Small intestine (tissue), 7 donors: Measurements from ENCODE around the gene FASN. TPM values are rescaled to one million over a fixed set of nuclear protein-coding genes. Genes with fewer than 3 reads are reported as not detected.

Experiments
- DNase-seq, 2 donors: peaks; one replicate each; pipeline versions ENCODE4 v3.0.0 to v3.0.0-alpha.2; 2013
- FAIRE-seq: peaks from 2 replicates; lab custom pipeline; 2012; peaks lifted over from hg19 to GRCh38; lab: Jason Lieb, UNC
- H3K27ac ChIP-seq, 3 donors: one replicate each; pipeline ENCODE4 v1.5.1; 2013; ENCODE audit warnings: low read length in 2 of 3, mild to moderate bottlenecking in 2 of 3, control low read depth in 1 of 3, inconsistent platforms in 1 of 3, low read depth in 1 of 3, moderate library complexity in 1 of 3
- H3K27me3 ChIP-seq, 3 donors: one replicate each; pipeline ENCODE4 v1.6.1; 2013; ENCODE audit warnings: low read length in 3 of 3, inconsistent platforms in 1 of 3; ENCODE audit not compliant: control insufficient read depth in 3 of 3, insufficient read depth in 3 of 3
- H3K36me3 ChIP-seq, 3 donors: one replicate each; pipeline ENCODE4 v1.6.1; 2013; ENCODE audit warnings: low read length in 3 of 3, inconsistent platforms in 1 of 3, low read depth in 1 of 3, mild to moderate bottlenecking in 1 of 3, moderate library complexity in 1 of 3; ENCODE audit not compliant: control insufficient read depth in 3 of 3, insufficient read depth in 2 of 3
- H3K4me1 ChIP-seq, 3 donors: one replicate each; pipeline ENCODE4 v1.6.1; 2013; ENCODE audit warnings: low read length in 2 of 3, inconsistent platforms in 1 of 3, low read depth in 1 of 3, mild to moderate bottlenecking in 1 of 3, moderate library complexity in 1 of 3; ENCODE audit not compliant: control insufficient read depth in 3 of 3, insufficient read depth in 2 of 3
- H3K4me3 ChIP-seq, 3 donors: one replicate each; pipeline ENCODE4 v1.5.1; 2013; ENCODE audit warnings: low read length in 3 of 3, control low read depth in 1 of 3, inconsistent platforms in 1 of 3, low read depth in 1 of 3, mild to moderate bottlenecking in 1 of 3, moderate library complexity in 1 of 3
- H3K9me3 ChIP-seq, 2 donors: one replicate each; pipeline ENCODE4 v1.6.1; 2013; ENCODE audit warnings: low read depth in 1 of 2, low read length in 1 of 2; ENCODE audit not compliant: control insufficient read depth in 2 of 2, insufficient read depth in 1 of 2
- WGBS, 3 donors: extraction: QIAGEN DNeasy Blood & Tissue Kit; methylation state at CpG; one replicate each; pipeline ENCODE4 v1.1.7; 2013; 5-methylcytosine and 5-hydroxymethylcytosine counted together
- polyA plus RNA-seq, 4 donors: library from polyadenylated mRNA; stranded (reverse) in 3 of 4; unstranded in 1 of 4; fragments of 200-250 nt in 3 of 4; fragments of 120-200 nt in 1 of 4; gene quantifications; one replicate each; pipeline versions ENCODE4 v1.2.1 to v1.2.3, GENCODE V29; 2013
- donor health status: healthy with polysubstance abuse.
- donor health status: control.
- donor health status: control.
- donor health status: Bipolar disorder and iron deficiency.
- donor health status: healthy.

FASN gene
- polyA plus RNA-seq, 4 donors = 13.2 to 103 (median 21.7) TPM

DNA sequence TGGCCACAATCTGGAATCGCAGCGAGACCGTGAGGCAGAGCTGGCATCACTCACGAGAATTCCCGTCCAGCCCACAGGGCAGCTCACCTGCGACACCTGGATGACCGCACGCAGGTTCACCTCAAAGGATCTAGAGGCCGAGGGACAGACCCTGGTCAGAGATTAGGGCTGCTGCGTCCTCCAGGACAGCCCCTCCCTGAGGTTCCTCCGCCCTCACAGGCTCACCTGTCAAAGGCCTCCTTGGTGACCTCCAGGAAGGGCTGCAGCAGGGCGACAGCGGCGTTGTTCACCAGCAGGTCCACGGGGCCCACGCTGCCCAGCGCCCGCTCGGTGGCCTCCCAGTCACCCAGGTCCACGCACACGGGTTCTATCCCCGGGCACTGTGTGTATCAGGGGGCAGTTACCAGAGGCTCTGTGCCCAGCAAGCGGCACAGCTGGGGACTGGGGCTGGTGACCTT, 61.4 kb downstream of the FASN start:
- Histone ChIP-seq H3K4me3 (peak overlapping the region; percentile 41 to 74 (median 57)), H3K27ac (peak overlapping the region; percentile 90 to 98 (median 93)), H3K36me3 (peaks cover 0 to 33% (median 0%) of the 10 kb centered on the region in 3 donors), H3K9me3 (no peaks in the 10 kb centered on the region), H3K4me1 (peaks cover 3 to 24% (median 7%) of the 10 kb centered on the region in 3 donors), H3K27me3 (no peaks in the 10 kb centered on the region)
- no peak for FAIRE-seq
- no peak for DNase-seq
- WGBS, 3 donors = 18 to 34% (median 23%) methylated on average over 23 of the region's 23 CpGs

DNA sequence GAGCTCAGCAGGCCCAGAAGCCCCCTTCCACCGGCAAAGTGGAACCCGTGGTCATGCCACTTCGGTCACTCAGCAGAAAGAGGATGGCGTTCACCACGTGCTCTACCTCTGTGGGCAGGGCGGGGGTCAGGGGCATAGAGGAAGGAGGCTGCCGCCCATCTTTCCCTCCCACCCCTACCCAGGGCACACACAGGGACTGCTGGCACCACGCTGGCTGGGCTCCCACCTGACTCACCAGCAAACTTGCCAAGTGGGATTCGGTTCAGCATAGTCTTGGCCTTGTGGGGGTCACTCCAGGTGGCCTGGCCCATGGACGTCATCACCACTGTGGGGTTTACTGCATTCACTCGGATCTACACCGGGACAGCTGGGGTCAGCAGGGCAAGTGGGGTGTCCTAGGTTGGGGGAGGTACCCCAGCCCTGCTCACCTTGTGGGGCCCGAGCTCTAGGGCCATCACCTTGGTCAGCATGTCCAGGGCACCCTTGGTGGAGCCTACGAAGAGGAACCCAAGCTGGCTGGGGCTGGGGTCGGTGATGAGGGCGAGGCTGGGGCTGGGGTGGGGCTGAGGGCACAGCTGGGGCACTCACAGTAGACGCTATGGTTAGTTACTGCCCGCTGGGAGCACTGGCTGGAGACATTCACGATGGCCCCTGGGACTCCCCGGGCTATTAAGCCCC, 61.9 kb downstream of the FASN start:
- WGBS, 3 donors = 74 to 86% (median 85%) methylated on average over 20 of the region's 20 CpGs
- FAIRE-seq (no peak), DNase-seq (no peak)
- Histone ChIP-seq H3K27ac (no peak overlapping the region), H3K36me3 (peaks cover 0 to 33% (median 0%) of the 10 kb centered on the region in 3 donors), H3K27me3 (no peaks in the 10 kb centered on the region), H3K4me1 (peaks cover 3 to 24% (median 7%) of the 10 kb centered on the region in 3 donors), H3K9me3 (no peaks in the 10 kb centered on the region), H3K4me3 (peak overlapping the region in 2 of 3 donors; percentile 57 to 74)

GRCh38 chr17:82035488-82035887, 62.5 kb downstream of the FASN start:
- Histone ChIP-seq H3K9me3 (no peaks in the 10 kb centered on the region), H3K27me3 (no peaks in the 10 kb centered on the region), H3K27ac (no peak overlapping the region), H3K4me1 (peaks cover 5 to 27% (median 7%) of the 10 kb centered on the region in 3 donors), H3K36me3 (peaks cover 0 to 33% (median 0%) of the 10 kb centered on the region in 3 donors), H3K4me3 (no peak overlapping the region)
- FAIRE-seq (no peak), DNase-seq (no peak)
- 93 to 94% (median 93%) methylated on average over 8 of the region's 8 CpGs for WGBS, 3 donors

DNA sequence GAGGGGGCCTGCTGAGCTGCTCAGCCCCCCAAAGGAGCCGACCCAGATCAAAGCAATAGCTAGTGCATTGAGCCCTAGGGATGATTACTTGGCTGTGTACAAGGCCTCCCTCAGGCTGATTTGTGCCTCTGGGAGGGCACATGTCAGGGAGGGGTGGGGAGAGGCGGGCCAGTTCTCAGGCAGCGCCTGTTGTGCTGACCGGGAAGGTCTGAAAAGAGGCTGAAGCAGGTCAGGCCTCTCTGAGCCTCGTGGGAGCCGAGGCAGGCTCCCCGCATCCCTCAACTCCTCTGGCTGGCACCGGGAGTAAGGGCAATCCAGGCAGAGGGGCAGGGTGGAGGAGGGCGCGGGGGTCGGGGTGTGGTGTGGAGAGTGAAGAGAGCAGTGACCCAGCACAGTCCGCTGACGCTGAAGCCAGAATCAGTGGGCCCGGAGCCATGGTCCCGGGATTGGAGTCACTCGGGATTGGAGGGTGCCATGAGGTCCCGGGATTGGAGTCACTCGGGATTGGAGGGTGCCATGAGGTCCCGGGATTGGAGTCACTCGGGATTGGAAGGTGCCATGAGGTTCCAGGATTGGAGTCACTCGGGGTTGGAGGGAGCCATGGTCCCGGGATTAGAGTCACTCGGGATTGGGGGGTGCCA, 63.5 kb downstream of the FASN start:
- peaks cover 0 to 41% (median 0%) of the 10 kb centered on the region in 3 donors for H3K36me3 ChIP-seq
- WGBS, 3 donors = 83 to 90% (median 85%) methylated on average over 22 to 23 of the region's 23 CpGs
- H3K9me3 ChIP-seq = no peaks in the 10 kb centered on the region
- H3K27me3 ChIP-seq = no peaks in the 10 kb centered on the region
- FAIRE-seq (no peak), DNase-seq (no peak)
- H3K4me3 ChIP-seq = no peak overlapping the region
- H3K27ac ChIP-seq = no peak overlapping the region
- H3K4me1 ChIP-seq = peaks cover 7 to 32% (median 9%) of the 10 kb centered on the region in 3 donors

DNA sequence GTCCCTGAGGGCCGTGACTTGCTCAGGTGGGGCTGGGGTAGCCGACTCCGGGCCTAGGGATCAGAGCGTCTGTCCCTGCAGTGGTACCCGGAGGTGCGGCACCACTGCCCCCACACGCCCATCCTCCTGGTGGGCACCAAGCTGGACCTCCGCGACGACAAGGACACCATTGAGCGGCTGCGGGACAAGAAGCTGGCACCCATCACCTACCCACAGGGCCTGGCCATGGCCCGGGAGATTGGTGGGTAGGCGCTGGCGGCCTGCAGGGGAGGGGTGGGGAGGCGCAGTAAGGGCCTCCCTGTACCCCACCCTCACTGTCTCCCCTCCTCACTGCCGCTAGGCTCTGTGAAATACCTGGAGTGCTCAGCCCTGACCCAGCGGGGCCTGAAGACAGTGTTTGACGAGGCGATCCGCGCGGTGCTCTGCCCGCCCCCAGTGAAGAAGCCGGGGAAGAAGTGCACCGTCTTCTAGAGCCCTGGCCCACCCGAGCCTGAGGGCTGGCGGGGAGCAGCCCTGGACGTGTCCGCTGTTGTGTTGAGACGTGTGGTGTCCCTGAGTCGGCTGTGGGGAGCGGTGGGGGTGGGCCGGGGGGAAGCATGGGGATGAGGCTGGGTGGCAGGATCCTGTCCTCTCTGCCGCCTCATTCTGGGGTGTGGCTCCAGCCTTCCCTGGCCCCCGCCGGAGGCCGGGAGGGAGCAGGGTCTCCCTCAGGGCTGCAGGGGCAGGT, 64.5 kb downstream of the FASN start:
- WGBS, 3 donors = 93 to 95% (median 94%) methylated on average over 36 to 38 of the region's 38 CpGs
- Histone ChIP-seq H3K27ac (no peak overlapping the region), H3K9me3 (no peaks in the 10 kb centered on the region), H3K4me3 (no peak overlapping the region), H3K4me1 (peaks cover 7 to 32% (median 9%) of the 10 kb centered on the region in 3 donors), H3K36me3 (peaks cover 0 to 51% (median 0%) of the 10 kb centered on the region in 3 donors), H3K27me3 (no peaks in the 10 kb centered on the region)
- DNase-seq = no peak
- FAIRE-seq = no peak

DNA sequence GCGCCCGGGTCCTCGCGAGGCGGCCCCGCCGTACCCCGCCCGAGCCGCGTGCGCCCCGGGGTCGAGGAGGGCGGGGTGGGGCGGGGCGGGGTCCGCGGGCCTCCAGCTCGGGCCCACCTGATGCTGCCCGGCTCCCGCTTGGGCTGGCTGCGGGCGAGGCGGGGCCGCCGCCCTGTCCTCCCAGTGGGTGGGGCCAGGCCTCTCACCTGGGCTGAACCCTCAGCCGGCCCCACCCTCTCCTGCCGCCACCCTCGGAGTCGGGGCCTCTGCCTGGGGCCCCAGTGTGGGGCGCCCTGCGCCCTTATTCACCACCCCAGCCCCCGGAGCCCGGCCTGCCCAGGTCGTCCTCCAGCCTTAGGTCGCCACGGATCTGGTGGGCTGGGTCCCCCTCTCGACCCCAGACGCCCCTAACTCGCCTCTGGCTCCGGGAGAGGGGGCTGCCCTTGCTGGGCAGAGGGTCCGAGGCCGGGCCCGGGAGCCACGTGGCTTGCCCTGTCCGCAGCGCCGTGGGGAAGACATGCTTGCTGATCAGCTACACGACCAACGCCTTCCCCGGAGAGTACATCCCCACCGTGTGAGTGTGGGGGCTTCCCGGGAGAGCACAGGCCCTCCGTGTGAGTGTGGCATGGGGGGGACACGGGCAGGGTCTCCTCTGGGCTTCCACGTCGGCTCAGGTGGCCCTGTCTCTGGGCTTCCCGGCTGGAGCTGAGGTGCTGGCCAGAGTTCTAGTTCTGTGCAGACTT, 66.0 kb downstream of the FASN start:
- Histone ChIP-seq H3K9me3 (no peaks in the 10 kb centered on the region), H3K36me3 (peaks cover 0 to 65% (median 0%) of the 10 kb centered on the region in 3 donors), H3K4me1 (peaks cover 7 to 27% (median 9%) of the 10 kb centered on the region in 3 donors), H3K27me3 (no peaks in the 10 kb centered on the region), H3K27ac (no peak overlapping the region), H3K4me3 (peak overlapping the region in 2 of 3 donors; percentile 29 to 60)
- DNase-seq (peak; percentile 73 to 74), FAIRE-seq (no peak)
- WGBS, 3 donors = 12 to 35% (median 15%) methylated on average over 27 to 59 of the region's 59 CpGs

DNA sequence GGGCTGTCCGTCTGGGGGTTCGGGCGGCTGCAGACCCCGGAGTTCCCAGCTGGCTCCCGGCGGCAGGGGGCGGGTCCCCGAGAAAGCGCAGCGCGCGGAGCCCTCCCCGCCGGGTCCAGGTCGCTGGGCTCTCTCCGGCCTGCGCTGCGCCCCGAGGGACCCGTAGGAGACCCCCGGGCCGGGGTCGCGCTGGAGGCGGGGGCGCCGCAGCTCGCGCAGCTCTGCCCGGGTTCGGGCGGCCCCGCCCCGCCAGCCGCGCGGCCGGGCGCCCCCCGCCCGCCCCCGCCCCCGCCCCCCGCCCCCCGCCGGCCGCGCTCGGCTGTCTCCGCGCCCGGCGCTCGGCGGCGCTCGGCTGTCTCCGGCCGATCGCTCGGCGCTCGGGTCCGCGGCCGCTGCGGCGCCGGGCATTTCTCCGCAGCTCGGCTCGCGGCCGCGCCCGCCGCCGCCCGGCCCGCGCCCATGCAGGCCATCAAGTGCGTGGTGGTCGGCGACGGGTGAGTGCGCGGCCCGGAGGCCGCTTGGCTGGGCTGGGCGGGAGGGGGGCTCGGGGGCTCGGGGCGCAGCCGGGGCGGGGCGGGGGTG, 66.6 kb downstream of the FASN start, which contains the start of gene RAC3:
TSS of gene RAC3 (plus strand) at position 376 of the 582 bp plus-strand sequence. CDS start at position 460, 84 bp downstream.
- peak within 1 kb of the TSS; percentile 33 to 60 (median 39) for H3K4me3 ChIP-seq
- DNase-seq = peak in 1 of 2 donors; percentile 39
- no peaks in the 10 kb centered on the region for H3K9me3 ChIP-seq
- H3K27me3 ChIP-seq = no peaks in the 10 kb centered on the region
- H3K4me1 ChIP-seq = peaks cover 4 to 21% (median 9%) of the 10 kb centered on the region in 3 donors
- peaks cover 0 to 67% (median 0%) of the 10 kb centered on the region in 3 donors for H3K36me3 ChIP-seq
- FAIRE-seq = no peak
- WGBS, 3 donors = 1 to 7% (median 1%) methylated on average over 3 to 96 of the region's 96 CpGs
- peak within 1 kb of the TSS in 2 of 3 donors; percentile 9 to 47 for H3K27ac ChIP-seq
